Measurements from ENCODE around the gene ACHE.
A peak's percentile ranks its signal among the peaks of the same experiment; 100 is the strongest.
"Not testable (repeated sequence)": the region's sequence is repeated elsewhere in the genome, so short reads cannot be mapped to it uniquely, and the experiment has no call there.

The ACHE gene

DNA sequence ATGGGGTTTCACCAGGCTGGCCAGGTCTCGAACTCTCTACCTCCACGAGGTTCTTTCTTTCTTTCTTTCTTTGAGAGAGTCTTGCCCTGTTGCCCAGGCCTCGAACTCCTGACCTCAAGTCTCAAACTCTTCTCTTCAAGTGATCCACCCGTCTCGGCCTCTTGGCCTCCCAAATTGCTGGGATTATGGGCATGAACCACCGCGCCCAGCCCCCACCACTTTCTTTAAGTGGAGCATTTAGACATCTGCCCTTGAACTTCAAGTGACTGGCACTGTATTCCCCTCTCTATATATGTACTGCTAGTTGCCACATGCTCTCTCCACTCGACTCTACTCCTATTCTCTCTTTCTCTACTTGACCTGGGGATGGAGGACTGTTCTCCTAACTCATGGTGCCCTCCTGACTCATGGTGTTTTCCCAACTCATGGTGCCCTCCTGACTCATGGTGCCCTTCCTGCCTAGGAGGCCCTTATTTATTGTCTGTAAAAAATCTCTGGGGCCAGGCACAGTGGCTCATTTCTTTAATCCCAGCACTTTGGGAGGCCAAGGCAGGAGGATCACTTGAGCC, 19.3 kb upstream of the ACHE start:
- H3K36me3 ChIP-seq (ENCODE audit: insufficient read depth, low read depth, low read length), result no peaks in the 10 kb centered on the region
- no peak overlapping the region for H3K27ac ChIP-seq (ENCODE audit: low read length)
- H3K4me3 ChIP-seq (ENCODE audit: low read length), result no peak overlapping the region
- H3K9ac ChIP-seq (ENCODE audit: low read depth, low read length), result no peak overlapping the region
- H3K9me3 ChIP-seq (ENCODE audit: insufficient read depth, low read depth, low read length), result no peaks in the 10 kb centered on the region
- no peaks in the 10 kb centered on the region; the same call in 1 of the 2 replicates for H3K4me1 ChIP-seq (ENCODE audit: insufficient read depth, low read length)
- H3K27me3 ChIP-seq (ENCODE audit: insufficient read depth, low read length), result no peaks in the 10 kb centered on the region

DNA sequence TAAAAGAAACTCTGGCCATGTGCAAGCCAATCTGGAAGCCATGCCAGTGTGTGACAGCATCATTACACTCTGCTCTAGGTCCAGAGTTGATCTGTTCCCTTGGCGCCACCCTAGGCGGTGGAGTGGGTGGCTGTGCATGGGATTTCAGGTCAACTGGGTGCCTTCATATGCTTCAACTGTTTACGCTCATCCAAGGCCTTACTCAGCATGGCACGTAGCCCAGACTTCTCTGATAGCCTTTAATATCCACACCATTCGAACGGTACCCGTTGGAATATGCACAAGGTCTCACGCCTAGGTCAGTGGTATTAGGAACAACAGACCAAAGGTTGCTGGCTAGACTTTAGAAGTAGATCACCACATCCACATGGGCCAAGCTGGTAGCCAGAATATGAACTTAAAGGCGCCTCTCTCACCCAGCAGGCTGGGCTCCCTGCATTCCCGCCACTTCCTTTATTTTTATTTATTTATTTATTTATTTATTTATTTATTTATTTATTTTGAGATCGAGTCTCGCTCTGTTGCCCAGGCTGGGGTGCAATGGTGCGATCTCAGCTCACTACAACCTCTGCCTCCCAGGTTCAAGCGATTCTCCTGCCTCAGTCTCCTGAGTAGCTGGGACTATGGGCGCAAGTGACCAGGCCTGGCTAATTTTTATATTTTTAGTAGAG, 18.7 kb upstream of the ACHE start:
- H3K9ac ChIP-seq (ENCODE audit: low read depth, low read length), result no peak overlapping the region
- H3K4me1 ChIP-seq (ENCODE audit: insufficient read depth, low read length), result no peaks in the 10 kb centered on the region; the same call in 1 of the 2 replicates
- no peaks in the 10 kb centered on the region for H3K9me3 ChIP-seq (ENCODE audit: insufficient read depth, low read depth, low read length)

DNA sequence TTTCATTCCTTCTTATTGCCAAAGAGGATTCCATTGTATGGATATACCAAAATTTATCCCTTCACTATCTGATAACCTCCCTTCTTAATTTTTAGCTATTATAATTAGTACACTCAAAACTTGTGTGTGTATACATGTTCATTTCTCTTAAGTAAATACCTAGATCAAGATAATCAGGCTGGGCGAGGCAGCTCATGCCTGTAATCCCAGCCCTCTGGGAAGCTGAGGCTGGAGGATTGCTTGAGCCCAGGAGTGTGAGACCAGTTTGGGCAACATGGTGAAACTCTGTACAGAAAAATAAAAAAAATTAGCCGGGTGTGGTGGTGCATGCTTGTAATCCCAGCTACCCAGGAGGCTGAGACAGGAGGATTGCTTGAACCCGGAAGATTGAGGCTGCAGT, 15.8 kb upstream of the ACHE start:
- no peaks in the 10 kb centered on the region for H3K36me3 ChIP-seq (ENCODE audit: insufficient read depth, low read depth, low read length)
- H3K9me3 ChIP-seq (ENCODE audit: insufficient read depth, low read depth, low read length), result no peaks in the 10 kb centered on the region
- H3K4me1 ChIP-seq (ENCODE audit: insufficient read depth, low read length), result no peaks in the 10 kb centered on the region; the same call in 1 of the 2 replicates
- no peak overlapping the region for H3K9ac ChIP-seq (ENCODE audit: low read depth, low read length)
- H3K27me3 ChIP-seq (ENCODE audit: insufficient read depth, low read length), result no peaks in the 10 kb centered on the region
- H3K27ac ChIP-seq (ENCODE audit: low read length), result no peak overlapping the region
- no peak overlapping the region for H3K4me3 ChIP-seq (ENCODE audit: low read length)

More for the DNA sequence above, 18.7 kb upstream of the ACHE start:
- no peak overlapping the region for H3K27ac ChIP-seq (ENCODE audit: low read length)
- no peak overlapping the region for H3K4me3 ChIP-seq (ENCODE audit: low read length)
- no peaks in the 10 kb centered on the region for H3K36me3 ChIP-seq (ENCODE audit: insufficient read depth, low read depth, low read length)
- no peaks in the 10 kb centered on the region for H3K27me3 ChIP-seq (ENCODE audit: insufficient read depth, low read length)

DNA sequence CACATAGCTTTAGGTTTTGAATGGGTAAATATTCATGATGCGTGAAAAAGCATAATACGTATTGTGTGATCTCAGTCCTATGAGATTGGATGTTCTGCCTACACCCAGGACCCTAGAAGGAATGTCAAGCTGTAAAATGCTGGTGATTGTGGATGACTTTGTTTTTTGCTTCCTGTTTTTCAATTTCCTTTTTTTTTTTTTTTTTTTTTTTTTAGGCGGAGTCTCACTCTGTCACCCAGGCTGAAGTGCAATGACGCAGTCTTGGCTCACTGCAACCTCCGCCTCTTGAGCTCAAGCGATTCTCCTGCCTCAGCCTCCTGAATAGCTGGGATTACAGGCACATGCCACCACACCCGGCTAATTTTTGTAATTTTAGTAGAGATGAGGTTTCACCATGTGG, 14.8 kb upstream of the ACHE start:
- H3K27me3 ChIP-seq (ENCODE audit: insufficient read depth, low read length); H3K27ac ChIP-seq (ENCODE audit: low read length); H3K4me3 ChIP-seq (ENCODE audit: low read length); H3K4me1 ChIP-seq (ENCODE audit: insufficient read depth, low read length); H3K9me3 ChIP-seq (ENCODE audit: insufficient read depth, low read depth, low read length); H3K9ac ChIP-seq (ENCODE audit: low read depth, low read length); H3K36me3 ChIP-seq (ENCODE audit: insufficient read depth, low read depth, low read length): not testable (repeated sequence)

DNA sequence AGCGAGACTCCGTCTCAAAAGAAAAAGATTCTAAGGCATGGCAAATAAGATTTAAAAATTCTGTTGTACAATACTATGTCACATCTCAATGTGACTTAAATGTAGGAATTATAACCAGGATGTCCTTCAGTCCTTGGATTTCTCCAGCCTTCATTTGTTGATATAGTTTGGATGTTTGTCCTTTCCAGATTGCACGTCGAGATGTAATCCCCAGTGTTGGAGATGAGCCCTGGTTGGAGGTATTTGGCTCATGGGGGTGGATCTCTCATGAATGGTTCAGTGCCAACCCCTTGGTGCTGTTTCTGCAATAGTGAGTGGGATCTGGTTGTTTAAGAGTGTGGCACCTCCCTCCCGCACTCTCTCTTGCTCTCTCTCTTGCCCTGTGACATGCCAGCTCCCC, 12.8 kb upstream of the ACHE start:
- Histone ChIP-seq H3K27ac (ENCODE audit: low read length) (no peak overlapping the region), H3K9me3 (ENCODE audit: insufficient read depth, low read depth, low read length) (no peaks in the 10 kb centered on the region), H3K4me1 (ENCODE audit: insufficient read depth, low read length) (no peaks in the 10 kb centered on the region), H3K9ac (ENCODE audit: low read depth, low read length) (no peak overlapping the region), H3K36me3 (ENCODE audit: insufficient read depth, low read depth, low read length) (no peaks in the 10 kb centered on the region), H3K27me3 (ENCODE audit: insufficient read depth, low read length) (no peaks in the 10 kb centered on the region), H3K4me3 (ENCODE audit: low read length) (no peak overlapping the region)

DNA sequence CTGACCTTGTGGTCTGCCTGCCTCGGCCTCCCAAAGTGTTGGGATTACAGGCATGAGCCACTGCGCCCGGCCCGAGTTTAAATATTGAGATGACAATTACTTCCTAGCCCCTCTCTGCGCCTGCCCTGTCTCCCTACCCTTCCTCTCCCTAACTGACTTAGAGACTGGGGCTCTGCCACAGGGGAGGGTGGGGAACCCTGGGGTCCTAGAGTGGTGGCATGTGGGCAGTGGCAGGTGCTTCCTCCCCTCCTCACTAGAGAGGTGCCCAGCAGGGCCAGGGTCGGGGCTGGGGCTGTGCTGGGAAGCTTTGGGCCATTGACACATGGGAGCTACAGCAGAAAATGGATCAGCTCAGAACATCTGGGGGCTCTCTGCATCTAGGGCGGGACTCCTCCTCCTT, 7.0 kb upstream of the ACHE start:
- no peak overlapping the region for H3K4me3 ChIP-seq (ENCODE audit: low read length)
- H3K9ac ChIP-seq (ENCODE audit: low read depth, low read length), result no peak overlapping the region
- peaks cover 5% of the 10 kb centered on the region for H3K27me3 ChIP-seq (ENCODE audit: insufficient read depth, low read length)
- no peaks in the 10 kb centered on the region for H3K9me3 ChIP-seq (ENCODE audit: insufficient read depth, low read depth, low read length)
- H3K4me1 ChIP-seq (ENCODE audit: insufficient read depth, low read length), result no peaks in the 10 kb centered on the region
- H3K27ac ChIP-seq (ENCODE audit: low read length), result no peak overlapping the region
- H3K36me3 ChIP-seq (ENCODE audit: insufficient read depth, low read depth, low read length), result no peaks in the 10 kb centered on the region

DNA sequence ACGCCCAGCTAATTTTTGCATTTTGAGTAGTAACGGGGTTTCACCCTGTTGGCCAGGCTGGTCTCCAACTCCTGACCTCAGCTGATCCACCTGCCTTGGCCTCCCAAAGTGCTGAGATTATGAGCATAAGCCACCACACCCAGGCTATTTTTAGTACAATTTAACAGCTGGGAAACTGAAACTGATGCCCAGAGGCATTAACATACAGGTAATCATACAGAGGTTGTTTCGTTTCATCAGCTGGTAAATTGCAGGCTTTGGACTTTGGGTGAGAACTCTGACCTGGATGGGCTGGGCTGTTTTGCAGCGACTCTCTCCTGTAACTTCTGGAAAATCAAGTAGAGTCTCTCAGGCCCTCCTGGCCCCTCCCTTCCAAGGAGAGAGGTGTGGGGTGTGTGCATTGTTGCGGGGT, 6.2 kb upstream of the ACHE start:
- Histone ChIP-seq H3K9ac (ENCODE audit: low read depth, low read length) (no peak overlapping the region), H3K4me3 (ENCODE audit: low read length) (no peak overlapping the region), H3K36me3 (ENCODE audit: insufficient read depth, low read depth, low read length) (no peaks in the 10 kb centered on the region), H3K27me3 (ENCODE audit: insufficient read depth, low read length) (peaks cover 12% of the 10 kb centered on the region), H3K9me3 (ENCODE audit: insufficient read depth, low read depth, low read length) (no peaks in the 10 kb centered on the region), H3K4me1 (ENCODE audit: insufficient read depth, low read length) (no peaks in the 10 kb centered on the region), H3K27ac (ENCODE audit: low read length) (no peak overlapping the region)

DNA sequence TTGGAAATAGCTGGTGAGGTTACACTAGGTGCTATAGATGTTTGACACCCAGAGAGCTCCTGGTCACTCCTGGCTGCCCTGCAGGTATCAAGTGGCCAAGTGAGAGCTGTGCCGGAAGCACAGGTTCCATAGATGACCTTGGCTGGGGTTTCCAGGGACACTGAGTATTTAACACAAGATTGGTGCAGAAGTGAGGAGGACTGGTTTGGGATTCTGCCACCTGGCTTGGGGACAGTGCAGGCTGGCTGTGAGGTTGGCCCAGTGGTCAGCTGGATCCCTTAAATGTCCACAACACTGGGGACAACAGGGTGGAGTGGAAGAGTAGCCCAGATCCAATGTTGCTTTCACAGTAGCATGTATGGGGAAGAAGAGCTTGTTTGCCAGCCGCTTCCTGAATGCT, 5.3 kb upstream of the ACHE start:
- Histone ChIP-seq H3K9ac (ENCODE audit: low read depth, low read length) (no peak overlapping the region), H3K36me3 (ENCODE audit: insufficient read depth, low read depth, low read length) (no peaks in the 10 kb centered on the region), H3K4me3 (ENCODE audit: low read length) (no peak overlapping the region), H3K27ac (ENCODE audit: low read length) (no peak overlapping the region), H3K4me1 (ENCODE audit: insufficient read depth, low read length) (no peaks in the 10 kb centered on the region), H3K27me3 (ENCODE audit: insufficient read depth, low read length) (peaks cover 20% of the 10 kb centered on the region), H3K9me3 (ENCODE audit: insufficient read depth, low read depth, low read length) (no peaks in the 10 kb centered on the region)

DNA sequence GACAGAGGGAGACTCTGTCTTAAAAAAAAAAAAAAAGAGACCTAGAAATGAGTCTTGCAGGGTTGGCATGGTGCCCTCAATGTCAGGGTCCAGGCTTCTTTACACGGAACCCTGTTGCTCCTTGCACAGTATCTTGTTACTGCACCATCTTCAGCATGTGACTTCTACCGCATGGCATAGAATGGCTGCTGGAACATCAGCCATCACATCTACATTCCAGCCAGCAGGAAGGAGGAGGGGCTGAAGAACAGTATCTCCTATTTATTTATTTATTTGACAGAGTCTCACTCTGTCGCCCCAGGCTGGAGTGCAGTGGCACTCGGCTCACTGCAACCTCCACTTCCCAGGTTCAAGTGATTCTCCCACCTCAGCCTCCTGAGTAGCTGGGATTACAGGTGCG, 3.7 kb upstream of the ACHE start:
- H3K4me3 ChIP-seq (ENCODE audit: low read length), result no peak overlapping the region
- H3K27ac ChIP-seq (ENCODE audit: low read length), result no peak overlapping the region
- no peaks in the 10 kb centered on the region for H3K9me3 ChIP-seq (ENCODE audit: insufficient read depth, low read depth, low read length)
- H3K27me3 ChIP-seq (ENCODE audit: insufficient read depth, low read length), result peaks cover 33% of the 10 kb centered on the region
- H3K4me1 ChIP-seq (ENCODE audit: insufficient read depth, low read length), result no peaks in the 10 kb centered on the region
- no peak overlapping the region for H3K9ac ChIP-seq (ENCODE audit: low read depth, low read length)
- H3K36me3 ChIP-seq (ENCODE audit: insufficient read depth, low read depth, low read length), result no peaks in the 10 kb centered on the region

DNA sequence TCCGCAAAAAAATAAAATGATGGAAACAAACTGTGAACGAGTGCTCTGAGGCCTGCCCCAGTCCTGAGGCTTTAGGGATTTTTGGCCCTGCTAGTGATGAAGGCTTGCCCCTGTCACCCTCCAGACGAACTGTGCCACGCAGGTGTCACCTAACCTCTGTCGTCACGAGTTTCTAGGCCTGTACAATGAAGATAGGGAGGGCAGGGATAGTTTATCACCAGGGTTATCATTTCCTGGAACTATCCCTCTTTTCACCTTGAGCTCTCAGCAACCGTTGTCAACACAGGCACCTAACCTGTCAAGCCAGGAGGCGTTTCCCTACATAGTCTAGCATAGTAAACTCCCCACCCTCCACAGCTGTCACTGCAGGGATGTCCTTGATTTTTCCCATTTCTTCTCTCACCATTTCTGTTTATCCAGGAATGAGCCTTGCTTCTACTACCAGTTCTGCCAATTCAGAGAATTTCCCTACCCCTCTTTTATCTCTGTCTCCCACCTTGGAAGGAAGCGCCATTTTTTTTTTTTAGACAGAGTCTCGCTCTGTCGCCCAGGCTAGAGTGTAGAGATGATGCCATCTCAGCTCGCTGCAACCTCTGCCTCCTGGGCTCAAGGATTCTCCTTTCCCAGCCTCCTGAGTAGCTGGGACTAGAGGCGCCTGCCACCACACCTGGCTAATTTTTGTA, 2.2 kb upstream of the ACHE start:
- Histone ChIP-seq H3K36me3 (ENCODE audit: insufficient read depth, low read depth, low read length) (no peaks in the 10 kb centered on the region), H3K27me3 (ENCODE audit: insufficient read depth, low read length) (peaks cover 40% of the 10 kb centered on the region), H3K4me1 (ENCODE audit: insufficient read depth, low read length) (no peaks in the 10 kb centered on the region), H3K4me3 (ENCODE audit: low read length) (no peak overlapping the region), H3K9ac (ENCODE audit: low read depth, low read length) (no peak overlapping the region), H3K27ac (ENCODE audit: low read length) (no peak overlapping the region), H3K9me3 (ENCODE audit: insufficient read depth, low read depth, low read length) (no peaks in the 10 kb centered on the region)

DNA sequence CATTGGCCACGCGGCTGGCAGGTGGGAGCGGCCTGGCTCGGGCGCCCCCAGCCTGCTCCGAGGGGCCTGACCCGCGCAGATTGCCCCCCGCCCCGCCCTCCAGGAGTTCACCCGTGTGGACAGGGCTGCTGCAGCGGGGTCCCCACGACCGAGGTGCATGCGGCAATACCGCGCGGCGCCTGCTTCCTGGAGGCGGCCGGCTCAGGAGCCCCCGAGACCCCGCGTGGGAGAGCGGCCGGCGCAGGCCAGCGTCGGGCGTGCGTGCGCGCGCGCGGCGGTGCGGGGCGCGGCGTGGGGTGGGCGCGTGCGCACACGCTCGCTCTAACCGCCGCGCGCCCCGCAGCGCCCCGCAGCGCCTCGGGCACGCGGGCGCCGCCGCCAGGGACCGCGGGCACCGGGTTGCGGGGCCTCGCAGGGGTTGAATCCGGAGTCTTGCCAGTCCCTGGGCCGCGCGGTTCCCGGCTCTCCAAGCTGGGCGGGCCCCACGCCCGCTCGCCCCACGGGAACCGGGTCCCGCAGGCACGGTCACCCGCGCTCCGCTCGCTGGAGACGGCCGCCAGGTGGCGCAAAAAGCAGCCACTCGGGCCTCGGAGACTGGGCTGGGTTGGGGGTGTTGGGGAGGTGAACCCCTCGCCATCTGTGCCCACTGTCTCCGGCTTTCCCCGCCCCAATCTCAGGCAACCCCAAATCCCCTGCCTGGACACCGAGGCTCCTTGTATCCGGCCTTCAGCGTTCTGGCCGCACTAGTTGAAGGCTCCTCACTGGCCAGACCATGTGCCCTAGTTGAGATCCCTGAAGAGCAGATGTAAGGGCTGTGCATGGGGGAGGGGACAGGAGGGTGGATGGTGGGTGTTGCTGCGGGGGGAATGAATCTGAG, 1.3 kb upstream of the ACHE start:
- H3K4me3 ChIP-seq (ENCODE audit: low read length), result peak overlapping the region; percentile 45; the same call in 1 of the 2 replicates
- H3K27ac ChIP-seq (ENCODE audit: low read length), result no peak overlapping the region
- H3K9me3 ChIP-seq (ENCODE audit: insufficient read depth, low read depth, low read length), result no peaks in the 10 kb centered on the region
- H3K27me3 ChIP-seq (ENCODE audit: insufficient read depth, low read length), result peaks cover 40% of the 10 kb centered on the region
- no peaks in the 10 kb centered on the region for H3K36me3 ChIP-seq (ENCODE audit: insufficient read depth, low read depth, low read length)
- no peak overlapping the region for H3K9ac ChIP-seq (ENCODE audit: low read depth, low read length)
- no peaks in the 10 kb centered on the region for H3K4me1 ChIP-seq (ENCODE audit: insufficient read depth, low read length)

All from iPS-20b (cell line).